HepG2 (cell line): ENCODE data around the gene TNFSF13. TPM values are rescaled to one million over a fixed set of nuclear protein-coding genes. Genes with fewer than 3 reads are reported as not detected.

Experiments
- HMGXB3 ChIP-seq: sonication (generic); formaldehyde crosslinking; IDR thresholded peaks from 2 replicates; pipeline ENCODE4 v1.4.0; 2020; ENCODE audit warnings: missing genetic modification reagents, borderline replicate concordance
- MAFK ChIP-seq, 2 experiments: IDR thresholded peaks in 1 of 2; conservative IDR thresholded peaks in 1 of 2; 2 replicates each; pipeline ENCODE4 v1.6.1; 2011; ENCODE audit warnings: improper control_type of control experiment in 2 of 2, low read length in 2 of 2
- ZHX2 ChIP-seq, 2 experiments: sonication (generic) in 1 of 2; formaldehyde crosslinking in 1 of 2; IDR thresholded peaks; 2 replicates each; pipeline versions ENCODE4 v1.6.1 to v1.9.0; 2014 to 2022; ENCODE audit warnings: antibody characterized with exemption in 1 of 2, borderline replicate concordance in 1 of 2, inconsistent platforms in 1 of 2, low read depth in 1 of 2, missing genetic modification reagents in 1 of 2
- ZNF142 ChIP-seq: sonication (generic); formaldehyde crosslinking; IDR thresholded peaks from 2 replicates; pipeline ENCODE4 v1.4.0; 2020; ENCODE audit warnings: missing genetic modification reagents
- ZNF841 ChIP-seq: sonication (generic); formaldehyde crosslinking; IDR thresholded peaks from 2 replicates; pipeline ENCODE4 v1.8.1; 2023; ENCODE audit warnings: missing genetic modification reagents, borderline replicate concordance
- polyA plus RNA-seq, 8 experiments: library from polyadenylated mRNA; depleted of rRNA in 3 of 8; stranded (reverse) in 7 of 8; unstranded in 1 of 8; fragments of >200 nt; fragmentation: Illumina TruSeq in 4 of 8; extraction: Trizol in 4 of 8; gene quantifications; 2 replicates each; pipeline versions ENCODE4 v1.2.1 to v1.2.3, GENCODE V29; 2011 to 2016; ENCODE audit warnings: low read depth in 4 of 8, missing spikeins in 1 of 8, mixed read lengths in 1 of 8; ENCODE audit not compliant: insufficient read depth in 1 of 8
- total RNA-seq, 5 experiments: library from RNA; depleted of rRNA; stranded (reverse); fragments of >200 nt; fragmentation: Illumina TruSeq; extraction: Trizol; gene quantifications; 2 replicates each; pipeline ENCODE4 v1.2.3, GENCODE V29; 2016; ENCODE audit warnings: low read depth in 1 of 5
- TF ChIP-seq, protein P1 (sequence below): sonication (generic); formaldehyde crosslinking; conservative IDR thresholded peaks from 2 replicates; pipeline ENCODE4 v1.4.0; 2020; ENCODE audit warnings: mild to moderate bottlenecking, missing genetic modification reagents, moderate library complexity

Gene TNFSF13
- total and polyA plus RNA-seq, 2 of the 13 experiments (the other 11 are each of a cell fraction or from before 2014, with no cell fraction given) = 2.5 to 3.3 TPM

GRCh38 chr17:7557775-7558543 is 591 bp upstream of the TNFSF13 start (continued):
- no peak for TF ChIP-seq ZNF142 (CRISPR knock-in tag)
- TF ChIP-seq MAFK (conservative IDR thresholded peaks at IDR 0.05 in 1 of 2, IDR thresholded peaks at IDR 0.05 in 1 of 2; ENCODE audit: low read length in 2 of 2) = no peak
- no peak for TF ChIP-seq ZNF841
- TF ChIP-seq ZHX2 (IDR thresholded peaks at IDR 0.05; ENCODE audit: low read depth) = no peak
- TF ChIP-seq ZHX2 (CRISPR knock-in tag; IDR thresholded peaks at IDR 0.05; ENCODE audit: borderline replicate concordance) = no peak
- TF ChIP-seq HMGXB3 (CRISPR knock-in tag) = no peak
- TF ChIP-seq, protein P1, sequence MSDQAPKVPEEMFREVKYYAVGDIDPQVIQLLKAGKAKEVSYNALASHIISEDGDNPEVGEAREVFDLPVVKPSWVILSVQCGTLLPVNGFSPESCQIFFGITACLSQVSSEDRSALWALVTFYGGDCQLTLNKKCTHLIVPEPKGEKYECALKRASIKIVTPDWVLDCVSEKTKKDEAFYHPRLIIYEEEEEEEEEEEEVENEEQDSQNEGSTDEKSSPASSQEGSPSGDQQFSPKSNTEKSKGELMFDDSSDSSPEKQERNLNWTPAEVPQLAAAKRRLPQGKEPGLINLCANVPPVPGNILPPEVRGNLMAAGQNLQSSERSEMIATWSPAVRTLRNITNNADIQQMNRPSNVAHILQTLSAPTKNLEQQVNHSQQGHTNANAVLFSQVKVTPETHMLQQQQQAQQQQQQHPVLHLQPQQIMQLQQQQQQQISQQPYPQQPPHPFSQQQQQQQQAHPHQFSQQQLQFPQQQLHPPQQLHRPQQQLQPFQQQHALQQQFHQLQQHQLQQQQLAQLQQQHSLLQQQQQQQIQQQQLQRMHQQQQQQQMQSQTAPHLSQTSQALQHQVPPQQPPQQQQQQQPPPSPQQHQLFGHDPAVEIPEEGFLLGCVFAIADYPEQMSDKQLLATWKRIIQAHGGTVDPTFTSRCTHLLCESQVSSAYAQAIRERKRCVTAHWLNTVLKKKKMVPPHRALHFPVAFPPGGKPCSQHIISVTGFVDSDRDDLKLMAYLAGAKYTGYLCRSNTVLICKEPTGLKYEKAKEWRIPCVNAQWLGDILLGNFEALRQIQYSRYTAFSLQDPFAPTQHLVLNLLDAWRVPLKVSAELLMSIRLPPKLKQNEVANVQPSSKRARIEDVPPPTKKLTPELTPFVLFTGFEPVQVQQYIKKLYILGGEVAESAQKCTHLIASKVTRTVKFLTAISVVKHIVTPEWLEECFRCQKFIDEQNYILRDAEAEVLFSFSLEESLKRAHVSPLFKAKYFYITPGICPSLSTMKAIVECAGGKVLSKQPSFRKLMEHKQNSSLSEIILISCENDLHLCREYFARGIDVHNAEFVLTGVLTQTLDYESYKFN (CRISPR knock-in tag) = peak; percentile 39
